NCI-H1048 (cell line): ENCODE results near the gene POLDIP3.
A peak's percentile ranks its signal among the peaks of the same experiment; 100 is the strongest.

ENCODE experiments used
- DNase-seq: peaks from one replicate; lab custom pipeline; 2025; lab: John Stamatoyannopoulos, UW

The POLDIP3 gene

GRCh38 chr22:42614312-42615091, at the start of gene POLDIP3:
POLDIP3 (minus strand) TSS chr22:42614883; CDS start chr22:42614857, 26 bp downstream.
- DNase-seq = peak; percentile 96

DNA sequence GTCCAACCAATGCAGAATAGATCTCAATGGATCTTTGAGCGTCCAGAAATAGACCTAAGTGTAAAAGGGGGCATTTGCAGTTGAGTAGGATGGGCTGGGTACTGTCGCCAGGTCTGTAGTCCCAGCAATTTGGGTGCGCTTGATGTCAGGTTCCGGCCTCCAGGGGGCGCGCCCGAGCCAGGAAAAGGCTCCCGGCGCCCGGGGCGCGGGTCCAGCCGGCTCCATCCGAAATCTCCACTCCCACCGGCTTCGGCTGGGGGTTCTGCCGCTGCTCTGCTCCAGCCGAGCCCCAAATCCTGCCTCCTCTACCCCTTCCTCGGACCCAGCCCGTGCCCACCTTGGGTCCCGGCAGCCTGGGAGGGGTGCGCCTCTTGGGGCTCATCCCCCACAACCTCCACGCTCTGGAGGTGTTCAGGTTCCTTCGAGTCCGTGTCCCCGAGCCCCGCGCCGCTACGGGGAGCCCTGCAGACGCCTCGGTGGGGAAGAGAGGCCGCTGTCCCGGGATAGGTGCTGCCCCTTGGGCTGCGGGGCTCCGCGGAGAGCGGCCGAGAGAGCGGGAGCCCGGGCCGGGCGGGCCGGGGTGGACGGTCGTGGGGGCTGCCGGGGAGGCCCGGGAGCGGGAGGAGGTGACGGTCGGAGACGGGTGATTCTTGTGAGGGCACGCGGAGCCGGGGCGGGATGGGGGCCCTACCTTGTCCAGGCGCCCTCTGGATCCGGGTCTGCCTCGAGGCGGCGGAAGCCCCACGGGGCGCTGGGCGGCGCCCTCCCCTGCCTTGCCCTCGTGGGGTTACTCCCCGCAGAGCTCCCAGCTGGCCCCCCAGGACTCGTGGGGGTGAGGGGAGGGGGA, 47.5 kb upstream of the POLDIP3 start:
- DNase-seq = no peak

DNA sequence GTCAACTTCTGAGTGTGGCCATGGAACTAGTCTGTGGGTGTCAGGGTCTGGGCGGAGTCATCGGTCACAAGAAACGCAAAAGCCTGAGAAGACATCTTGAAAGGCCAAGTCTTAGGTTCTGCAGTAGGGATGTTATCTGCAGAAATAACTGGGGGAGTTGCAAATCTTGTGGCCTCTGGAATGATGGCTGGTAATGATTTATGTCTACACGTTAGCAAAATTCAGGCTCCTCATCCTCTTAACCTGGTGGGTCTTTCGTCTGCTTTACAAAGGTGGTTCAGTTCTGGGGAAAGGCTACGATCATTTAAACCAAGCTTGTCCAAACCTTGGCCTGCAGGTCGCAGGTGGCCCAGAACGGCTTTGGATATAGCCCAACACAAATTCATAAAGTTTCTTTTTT, 41.9 kb upstream of the POLDIP3 start:
- DNase-seq = no peak

- no peak for DNase-seq
Measured at GRCh38 chr22:42655693-42656092, 41.0 kb upstream of the POLDIP3 start.

DNA sequence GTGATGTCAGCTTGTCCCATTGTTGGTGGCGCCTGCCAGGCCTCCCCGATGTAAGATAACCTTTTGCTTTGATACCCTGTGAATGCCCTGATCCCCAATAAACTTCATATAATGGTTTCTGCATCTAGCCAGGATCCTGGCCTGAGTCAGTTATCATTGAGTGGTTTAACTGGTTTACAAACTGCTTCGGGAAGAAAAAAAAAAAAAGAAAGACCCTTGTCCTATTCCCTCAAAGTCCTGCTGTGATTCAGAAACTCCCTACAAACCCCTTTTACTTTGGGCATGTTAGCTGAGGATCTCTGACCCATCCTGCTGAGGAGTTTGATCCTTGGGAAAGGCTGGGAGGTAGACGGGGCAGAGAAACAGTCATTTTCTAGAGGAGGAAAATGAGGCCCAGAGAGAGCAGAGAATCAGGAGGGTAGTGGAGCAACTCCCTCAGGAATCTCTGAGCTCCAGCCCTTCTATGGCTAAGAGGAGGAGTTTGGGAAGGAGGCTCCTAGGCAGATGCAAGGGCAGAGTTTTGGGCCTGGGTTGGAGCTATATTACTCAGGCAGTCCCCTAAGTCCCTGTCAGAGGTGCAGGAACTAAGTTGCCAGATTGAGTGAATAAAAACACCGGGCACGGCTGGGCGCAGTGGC, 39.9 kb upstream of the POLDIP3 start:
- no peak for DNase-seq

DNA sequence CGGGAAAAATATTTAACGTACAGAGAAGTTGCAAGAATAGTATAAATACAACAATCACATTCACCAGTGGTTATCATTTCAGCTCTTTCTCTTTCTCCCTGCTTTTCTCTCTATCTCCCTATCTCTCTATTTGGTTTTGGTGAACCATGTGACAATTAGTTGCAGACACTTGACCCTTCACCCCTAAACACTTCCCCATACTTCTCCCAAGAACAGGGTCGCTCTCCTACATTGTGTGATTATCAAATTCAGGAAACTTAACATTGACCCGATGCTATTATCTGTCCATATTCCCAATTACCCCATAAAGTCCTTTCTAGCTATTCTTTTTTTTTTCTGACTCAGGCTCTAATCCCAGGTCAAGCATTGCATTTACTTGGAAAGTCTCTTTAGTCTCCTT, 39.3 kb upstream of the POLDIP3 start:
- no peak for DNase-seq

DNA sequence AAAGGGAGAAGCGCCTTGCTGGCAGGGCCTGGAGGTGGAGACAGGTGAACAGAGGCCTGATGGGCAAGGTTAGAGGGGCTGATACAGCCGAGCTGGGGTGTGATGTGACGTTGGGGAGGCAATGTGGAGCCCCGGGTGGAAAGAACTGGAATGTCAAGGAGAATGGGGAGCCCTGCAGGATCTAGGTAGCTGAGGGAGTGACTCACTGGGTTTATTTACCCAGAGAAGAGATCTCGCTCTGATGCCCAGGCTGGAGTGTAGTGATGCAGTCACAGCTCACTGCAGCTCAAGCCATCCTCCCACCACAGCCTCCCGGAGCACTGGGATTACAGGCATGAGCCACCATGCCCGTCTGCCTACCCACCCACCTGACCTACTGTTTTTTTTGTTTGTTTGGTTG, 36.5 kb upstream of the POLDIP3 start:
- no peak for DNase-seq

DNA sequence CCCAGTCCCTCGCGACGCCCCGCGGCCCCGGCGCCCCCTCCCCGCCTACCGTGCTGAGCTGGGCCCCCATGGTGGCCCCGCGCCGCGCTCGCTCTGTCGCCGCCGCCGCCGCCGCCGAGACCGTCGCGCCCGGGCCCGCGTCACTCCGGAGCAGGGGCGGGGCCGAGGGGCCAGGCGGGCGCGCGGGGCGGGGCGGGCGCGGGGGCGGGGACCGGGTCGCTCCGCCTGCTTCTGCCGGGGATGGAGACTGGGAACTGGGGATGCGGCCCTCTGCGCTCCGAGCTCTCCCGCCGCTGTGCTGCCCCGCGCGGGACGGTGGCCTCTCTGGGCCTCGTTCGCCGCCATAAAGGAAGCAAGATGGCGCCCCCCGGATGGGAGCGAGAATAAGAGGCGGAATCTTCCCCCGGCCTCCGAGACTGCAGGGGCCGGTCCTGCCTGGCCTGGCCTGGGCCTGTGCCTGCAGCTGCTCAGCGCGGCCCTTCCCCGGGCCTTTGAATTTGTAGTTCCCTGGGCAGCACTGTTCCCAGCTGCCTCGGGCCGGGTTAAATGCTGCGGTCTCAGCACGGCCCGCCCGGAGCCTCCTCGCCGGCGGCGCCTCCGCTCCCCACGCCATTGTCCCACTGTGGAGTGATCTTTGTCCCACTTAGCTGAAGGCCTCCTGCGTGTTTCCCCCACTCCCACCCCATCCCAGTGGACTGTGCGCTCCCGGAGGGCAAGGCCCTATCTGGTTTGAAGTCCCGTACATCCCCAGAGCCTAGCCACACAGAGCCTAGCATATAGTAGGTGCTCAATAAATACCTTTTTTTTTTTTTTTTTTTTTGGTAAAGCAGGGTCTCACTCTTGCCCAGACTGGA, 34.8 kb upstream of the POLDIP3 start, which contains the start of gene CYB5R3:
Gene CYB5R3 (minus strand): TSS at position 147 of the 854 bp plus-strand sequence. CDS start 77 bp downstream, at position 70.
- peak; percentile 65 for DNase-seq

DNA sequence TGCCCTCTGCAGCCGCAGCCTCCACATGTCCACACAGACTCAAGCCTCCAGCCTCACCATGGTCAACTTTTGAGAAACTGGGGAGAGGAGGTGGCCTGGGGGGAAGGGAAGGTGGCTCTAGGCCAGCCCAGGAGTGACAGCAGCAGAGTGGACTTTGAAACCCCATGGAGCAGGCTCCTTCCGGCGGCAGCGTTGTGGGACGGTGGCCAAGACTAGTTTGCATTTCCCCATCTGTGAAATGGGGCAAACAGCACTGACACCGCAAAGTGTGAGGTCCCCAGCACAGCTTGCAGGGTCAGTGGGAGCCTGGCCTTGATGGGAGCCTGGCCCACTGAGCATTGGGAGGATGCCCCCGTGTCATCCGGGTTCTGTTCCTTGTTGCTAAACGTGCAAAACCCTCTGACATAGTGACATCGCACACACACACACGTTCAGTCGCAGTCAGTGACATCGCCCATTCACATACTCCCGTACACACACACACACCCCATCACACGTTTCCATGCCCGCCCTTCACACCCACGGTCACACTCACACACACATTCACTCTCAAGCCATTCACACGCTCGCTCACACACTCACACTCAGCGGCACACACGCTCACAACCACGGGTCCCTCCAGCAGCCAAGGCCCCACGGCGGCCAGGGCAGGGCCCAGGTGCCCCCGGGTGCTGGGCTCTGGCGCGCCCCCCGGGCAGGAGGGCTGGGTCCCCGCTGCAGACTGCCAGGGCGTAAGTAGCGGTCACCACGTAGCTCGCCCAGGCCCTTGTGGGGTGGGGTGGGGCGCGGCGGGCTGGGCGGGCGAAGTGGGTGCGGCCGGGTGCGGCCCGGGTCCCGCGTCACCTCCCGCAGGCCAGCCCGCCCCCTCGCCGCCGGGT, 33.9 kb upstream of the POLDIP3 start:
- DNase-seq = no peak

DNA sequence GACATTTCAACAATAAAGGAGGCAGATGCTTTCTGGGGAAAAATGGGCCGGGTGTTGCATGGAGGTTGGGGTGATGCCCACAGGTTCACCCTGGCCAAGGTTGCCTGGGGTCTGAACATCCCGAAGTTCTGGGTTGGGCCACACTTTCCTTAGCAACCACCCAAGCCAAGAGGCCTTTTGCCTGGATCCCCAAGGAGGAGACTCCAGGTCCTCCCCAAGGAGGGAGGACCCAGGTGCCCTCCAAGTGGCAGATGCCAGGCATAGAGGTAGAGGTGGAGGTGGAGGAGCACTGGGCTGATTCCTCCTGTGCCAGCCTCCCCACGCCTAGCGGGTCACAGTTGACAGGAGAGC, 33.3 kb upstream of the POLDIP3 start:
- DNase-seq = no peak

DNA sequence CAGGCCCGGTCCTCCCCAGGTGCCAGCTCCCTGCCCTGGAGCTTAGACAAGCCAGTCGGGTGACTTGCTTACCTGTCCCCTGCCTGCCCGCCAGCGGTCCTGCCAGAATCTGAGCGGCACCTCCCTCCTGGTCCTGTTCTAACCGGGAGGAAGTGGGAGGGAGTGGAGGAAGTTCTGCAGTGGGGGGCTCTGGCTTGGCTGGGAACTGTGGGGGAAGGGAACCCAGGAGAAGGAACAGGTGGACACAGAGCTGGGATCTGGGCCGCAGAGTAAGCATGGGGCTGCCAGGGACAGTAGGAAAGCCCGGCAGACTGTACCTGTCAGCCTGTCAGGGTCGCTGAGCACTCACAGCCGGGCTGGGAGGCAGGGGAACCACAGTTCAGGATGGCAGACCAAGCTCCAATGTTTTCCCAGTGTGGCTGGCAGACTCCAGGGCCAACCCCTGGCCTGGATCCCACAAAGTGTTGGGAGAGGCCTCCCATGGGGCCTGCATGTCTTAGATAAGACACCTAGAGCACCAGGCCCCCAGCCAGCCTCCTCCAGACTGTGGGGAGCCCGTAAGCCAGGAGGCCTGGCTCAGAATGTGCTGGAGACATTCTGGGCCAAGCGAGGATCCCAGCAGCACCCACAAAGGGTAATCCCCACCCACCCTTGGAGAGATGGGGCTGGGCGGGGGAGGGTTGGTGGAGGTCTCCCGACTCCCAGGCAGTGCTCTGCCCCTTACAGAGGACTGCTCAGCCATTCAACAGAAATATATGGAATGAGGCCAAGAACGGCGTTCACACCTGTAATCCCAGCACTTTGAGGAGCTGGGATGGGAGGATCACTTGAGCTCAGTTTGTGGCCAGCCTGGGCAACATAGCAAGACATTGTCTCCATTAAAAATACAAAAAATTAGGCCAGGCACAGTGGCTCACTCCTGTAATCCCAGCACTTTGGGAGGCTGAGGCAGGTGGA, 32.2 kb upstream of the POLDIP3 start:
- DNase-seq = no peak

- no peak for DNase-seq
Measured at GRCh38 chr22:42645938-42646568, 31.4 kb upstream of the POLDIP3 start.

DNA sequence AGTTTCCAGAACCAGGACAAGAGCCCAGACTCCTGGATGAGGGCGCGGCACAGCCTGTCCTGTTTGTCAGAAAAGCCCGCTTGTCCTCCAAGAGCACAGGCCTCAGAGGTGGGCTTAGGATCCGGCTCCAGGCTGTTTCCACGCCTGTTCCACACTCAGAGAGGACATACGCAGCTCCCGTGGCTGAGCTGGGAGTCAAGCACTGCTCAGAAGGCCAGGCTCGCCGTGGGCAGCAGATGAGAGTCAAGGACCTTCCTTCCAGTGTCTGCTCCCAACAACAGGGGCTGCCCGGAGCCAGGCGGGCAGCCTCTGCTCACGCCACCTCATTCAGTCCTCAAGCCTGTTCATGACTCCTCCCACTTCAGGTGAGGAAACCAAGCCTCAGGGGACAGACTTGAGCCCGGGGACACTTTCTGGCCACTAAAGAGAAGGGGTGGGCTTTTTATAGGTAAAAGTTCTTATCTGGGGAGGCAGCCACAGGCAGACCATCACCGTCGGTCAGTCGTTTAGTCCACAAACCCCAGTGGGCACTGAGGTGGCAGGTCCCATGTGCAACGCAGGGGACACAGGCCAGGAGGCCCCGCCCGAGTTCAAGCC, 30.8 kb upstream of the POLDIP3 start:
- no peak for DNase-seq

- no peak for DNase-seq
Measured at GRCh38 chr22:42644422-42645340, 30.0 kb upstream of the POLDIP3 start.

- no peak for DNase-seq
Measured at GRCh38 chr22:42643634-42644421, 29.1 kb upstream of the POLDIP3 start.

GRCh38 chr22:42642806-42643633, 28.3 kb upstream of the POLDIP3 start:
- no peak for DNase-seq
